Stimulated activated CD8-positive, alpha-beta memory T cell treated with anti-CD3 and anti-CD28 coated beads, Interleukin-2, amount 100 ng/mL, for 48 hours (primary cell): ENCODE measurements around the gene STAC2.

Experiments
- DNase-seq, 2 donors: peaks; one replicate each; pipeline ENCODE4 v3.0.0-alpha.2; 2020; ENCODE audit warnings: low read depth in 2 of 2

Gene STAC2

DNA sequence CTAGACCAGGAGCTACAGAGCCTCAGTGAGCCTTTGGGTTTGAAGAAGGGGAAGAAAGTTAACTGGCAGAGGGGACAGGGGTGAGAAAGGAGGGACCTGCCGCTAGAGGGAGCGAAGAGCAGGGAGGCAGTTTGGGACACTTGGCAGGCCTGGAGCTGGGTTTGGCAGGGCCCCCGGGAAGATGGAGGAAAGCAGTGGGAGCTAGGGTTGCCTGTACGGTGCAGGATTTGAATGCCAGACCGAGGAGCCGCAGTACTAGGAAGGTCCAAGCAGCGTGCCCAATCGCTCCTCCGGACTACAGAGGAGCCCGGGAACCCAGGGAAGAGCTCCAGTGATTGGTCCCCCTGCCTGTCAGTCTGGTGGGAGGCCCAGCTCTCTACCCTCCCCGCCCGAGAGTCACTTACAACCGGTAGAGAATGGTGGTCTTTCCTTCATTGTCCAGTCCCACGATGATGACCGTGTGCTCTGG is 61.0 kb downstream of the STAC2 start:
- DNase-seq = peak; percentile 63 to 70

DNA sequence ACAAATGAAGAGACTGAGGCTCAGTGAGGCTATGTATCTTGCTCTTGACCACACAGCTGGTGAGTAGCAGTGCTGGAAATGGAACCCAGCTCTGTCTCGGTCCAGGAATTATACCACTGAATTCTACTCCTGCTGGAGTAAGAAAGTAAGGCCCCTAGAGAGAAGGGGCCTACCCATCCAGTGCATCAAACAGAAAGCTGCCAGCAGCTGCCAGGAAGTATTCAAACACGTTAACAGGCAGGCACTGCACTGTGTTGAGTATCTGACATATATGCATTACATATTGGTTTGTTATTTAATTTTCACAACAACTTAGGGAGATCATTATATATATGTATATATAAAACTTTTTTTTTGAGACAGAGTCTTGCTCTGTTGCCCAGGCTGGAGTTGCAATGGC is 63.8 kb downstream of the STAC2 start:
- no peak for DNase-seq
